Neural progenitor cell (in vitro differentiated cells): ENCODE results near the gene GJC2.

Source experiments
- CTCF ChIP-seq: fragments of 200-600 bp; sonication (generic); IDR thresholded peaks from 2 replicates; pipeline ENCODE4 v1.5.1; 2017; ENCODE audit warnings: antibody characterized with exemption, mild to moderate bottlenecking
- EZH2 ChIP-seq: fragments of 200-600 bp; sonication (generic); IDR thresholded peaks from 2 replicates; pipeline ENCODE4 v1.6.1; 2017; ENCODE audit warnings: antibody characterized with exemption, mild to moderate bottlenecking, moderate library complexity

- TF ChIP-seq EZH2 (no peak), CTCF (no peak)
Measured at GRCh38 chr1:228152918-228153258, 3.2 kb downstream of the GJC2 start.
